GM12891 (cell line): Measurements from ENCODE around the gene PI4KB.

ENCODE experiments used
- PAX5 ChIP-seq: IDR thresholded peaks from 2 replicates; pipeline ENCODE4 v1.6.1; 2011; ENCODE audit warnings: low read length, moderate library complexity, mild to moderate bottlenecking; ENCODE audit not compliant: insufficient read depth, severe bottlenecking
- POLR2A ChIP-seq: IDR thresholded peaks from 2 replicates; pipeline ENCODE4 v1.6.1; 2011; ENCODE audit warnings: low read depth, low read length, control low read depth
- POLR2AphosphoS5 ChIP-seq: IDR thresholded peaks from 2 replicates; pipeline ENCODE4 v1.6.1; 2011; ENCODE audit warnings: low read depth, low read length, control low read depth
- POU2F2 ChIP-seq: IDR thresholded peaks from 2 replicates; pipeline ENCODE4 v1.6.1; 2011; ENCODE audit warnings: low read depth, mild to moderate bottlenecking, control low read depth, low read length, moderate library complexity
- SPI1 ChIP-seq: IDR thresholded peaks from 2 replicates; pipeline ENCODE4 v1.6.1; 2011; ENCODE audit warnings: low read depth, low read length, control low read depth
- TAF1 ChIP-seq: IDR thresholded peaks from 2 replicates; pipeline ENCODE4 v1.6.1; 2011; ENCODE audit warnings: low read depth, low read length, control low read depth

DNA sequence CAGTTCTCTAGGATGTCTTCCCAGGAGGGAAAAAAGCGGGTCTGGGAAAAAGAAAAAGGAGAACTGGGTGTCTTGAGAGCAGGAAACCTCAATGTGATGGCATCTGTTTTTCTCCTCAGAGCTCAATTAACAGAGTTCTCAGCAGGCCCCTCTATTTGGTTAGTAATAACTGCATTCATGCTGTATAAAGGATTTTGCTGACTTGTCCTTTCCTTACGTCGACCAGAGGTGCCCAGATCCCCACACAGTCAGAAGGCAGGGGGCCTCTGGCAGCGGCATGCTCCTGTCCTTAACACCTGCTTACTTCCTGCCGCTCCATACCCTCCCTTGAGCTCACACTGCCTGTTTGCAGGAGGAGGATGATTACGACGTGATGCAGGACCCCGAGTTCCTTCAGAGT lies 60.4 kb downstream of the PI4KB start:
- TF ChIP-seq POLR2AphosphoS5 = no peak
- no peak for TF ChIP-seq POLR2A
- no peak for TF ChIP-seq SPI1
- no peak for TF ChIP-seq TAF1
- TF ChIP-seq POU2F2 = no peak
- TF ChIP-seq PAX5 = no peak
